Left colon (tissue), 2 donors: ENCODE results near the gene RAB33A. TPM values are rescaled to one million over a fixed set of nuclear protein-coding genes. Genes with fewer than 3 reads are reported as not detected.

Source experiments
- ATAC-seq: fragments of 200-7000 bp; cut with Tn5 transposase; one replicate; pipeline ENCODE4 v1.9.1; 2020; ENCODE audit warnings: mild to moderate bottlenecking, moderate library complexity
- DNase-seq, 2 donors: peaks; one replicate each; pipeline ENCODE4 v3.0.0-alpha.2; 2020
- intact Hi-C, 2 donors: fragments of 100-400 bp; cut with DNase I in 1 of 2; cut with micrococcal nuclease in 1 of 2; formaldehyde crosslinking; loops; one replicate each; pipeline versions ENCODE4 v1.11.2 to v1.14.0; 2022; cut with DNase I, micrococcal nuclease
- long read RNA-seq: library from polyadenylated mRNA; unstranded; transcript quantifications from one replicate; pipeline ENCODE4 v2.0.0, GENCODE V29; 2021
- total RNA-seq, 2 donors: library from RNA; stranded (reverse); fragmentation: NEBNext Ultra II Directional; extraction: Animal tissue kit (Norgen Biotek cat#: 25700); gene quantifications; one replicate each; pipeline ENCODE4 v1.2.1, GENCODE V29; 2021
- donor health status: DM: no; HTN: no; CAD: no.
- donor health status: DM: yes; HTN: yes; CAD: no.

RAB33A gene
- total RNA-seq = under 1 TPM in 1 of 2 donors, not detected in 1; 0.34 TPM
- long read RNA-seq = 0 reads

GRCh38 chrX:130171446-130172126, at the start of gene RAB33A:
Gene RAB33A, plus strand, starts transcription at chrX:130171962. Its CDS starts 101 bp downstream, at chrX:130172063.
- ATAC-seq (peak; percentile 42), DNase-seq (peak in 1 of 2 donors; percentile 24)
- intact Hi-C loops = no loop called here

GRCh38 chrX:130124577-130124976, 47.2 kb upstream of the RAB33A start:
- ATAC-seq (no peak), DNase-seq (no peak)
- intact Hi-C loops = no loop called here

GRCh38 chrX:130125091-130125874, 46.5 kb upstream of the RAB33A start:
- DNase-seq (peak in 1 of 2 donors; percentile 38), ATAC-seq (no peak)
- intact Hi-C loops = no loop called here

GRCh38 chrX:130130990-130131389, 40.8 kb upstream of the RAB33A start:
- intact Hi-C loops = no loop called here
- no peak for ATAC-seq
- DNase-seq = no peak

GRCh38 chrX:130136496-130136895, 35.3 kb upstream of the RAB33A start:
- DNase-seq = no peak
- intact Hi-C loops = no loop called here
- no peak for ATAC-seq

- DNase-seq = no peak
- ATAC-seq = no peak
- intact Hi-C loops = no loop called here
Observed at GRCh38 chrX:130136961-130137360, 34.8 kb upstream of the RAB33A start.

GRCh38 chrX:130139474-130140201, 32.1 kb upstream of the RAB33A start:
- DNase-seq (no peak), ATAC-seq (no peak)
- intact Hi-C loops = no loop called here

- intact Hi-C loops = no loop called here
- ATAC-seq (no peak), DNase-seq (no peak)
Observed at GRCh38 chrX:130144509-130144908, 27.3 kb upstream of the RAB33A start.

GRCh38 chrX:130145123-130145522, 26.6 kb upstream of the RAB33A start:
- ATAC-seq = no peak
- DNase-seq = no peak
- intact Hi-C loops = no loop called here

- intact Hi-C loops = no loop called here
- DNase-seq (no peak), ATAC-seq (no peak)
Observed at GRCh38 chrX:130147631-130148030, 24.1 kb upstream of the RAB33A start.

GRCh38 chrX:130155564-130155963, 16.2 kb upstream of the RAB33A start:
- ATAC-seq (no peak), DNase-seq (no peak)
- intact Hi-C loops = no loop called here

GRCh38 chrX:130158311-130158710, 13.5 kb upstream of the RAB33A start:
- no peak for ATAC-seq
- intact Hi-C loops = no loop called here
- DNase-seq = no peak

GRCh38 chrX:130159776-130160175, 12.0 kb upstream of the RAB33A start:
- no peak for DNase-seq
- intact Hi-C loops = no loop called here
- no peak for ATAC-seq

- intact Hi-C loops = no loop called here
- DNase-seq (no peak), ATAC-seq (no peak)
Observed at GRCh38 chrX:130162094-130162735, 9.5 kb upstream of the RAB33A start.

GRCh38 chrX:130163398-130163797, 8.4 kb upstream of the RAB33A start:
- intact Hi-C loops = no loop called here
- no peak for ATAC-seq
- DNase-seq = no peak

- intact Hi-C loops = no loop called here
- peak; percentile 30 for ATAC-seq
- no peak for DNase-seq
Observed at GRCh38 chrX:130165181-130165702, 6.5 kb upstream of the RAB33A start.

GRCh38 chrX:130165703-130166502, 5.9 kb upstream of the RAB33A start, which contains the start of gene AIFM1:
Gene AIFM1, minus strand, starts transcription at chrX:130165841. Its CDS starts 185 bp downstream, at chrX:130165656.
- intact Hi-C loops = no loop called here
- ATAC-seq = peak; percentile 94

GRCh38 chrX:130166503-130166777, 5.3 kb upstream of the RAB33A start:
- intact Hi-C loops = no loop called here
- ATAC-seq = no peak
- DNase-seq = no peak

More at GRCh38 chrX:130165703-130166502, 5.9 kb upstream of the RAB33A start, which contains the start of gene AIFM1:
- peak; percentile 90 to 93 for DNase-seq
